Measurements from ENCODE around the gene HNRNPUL2.
A peak's percentile ranks its signal among the peaks of the same experiment; 100 is the strongest.
"Not testable (repeated sequence)": the region's sequence is repeated elsewhere in the genome, so short reads cannot be mapped to it uniquely, and the experiment has no call there.

Gene HNRNPUL2

DNA sequence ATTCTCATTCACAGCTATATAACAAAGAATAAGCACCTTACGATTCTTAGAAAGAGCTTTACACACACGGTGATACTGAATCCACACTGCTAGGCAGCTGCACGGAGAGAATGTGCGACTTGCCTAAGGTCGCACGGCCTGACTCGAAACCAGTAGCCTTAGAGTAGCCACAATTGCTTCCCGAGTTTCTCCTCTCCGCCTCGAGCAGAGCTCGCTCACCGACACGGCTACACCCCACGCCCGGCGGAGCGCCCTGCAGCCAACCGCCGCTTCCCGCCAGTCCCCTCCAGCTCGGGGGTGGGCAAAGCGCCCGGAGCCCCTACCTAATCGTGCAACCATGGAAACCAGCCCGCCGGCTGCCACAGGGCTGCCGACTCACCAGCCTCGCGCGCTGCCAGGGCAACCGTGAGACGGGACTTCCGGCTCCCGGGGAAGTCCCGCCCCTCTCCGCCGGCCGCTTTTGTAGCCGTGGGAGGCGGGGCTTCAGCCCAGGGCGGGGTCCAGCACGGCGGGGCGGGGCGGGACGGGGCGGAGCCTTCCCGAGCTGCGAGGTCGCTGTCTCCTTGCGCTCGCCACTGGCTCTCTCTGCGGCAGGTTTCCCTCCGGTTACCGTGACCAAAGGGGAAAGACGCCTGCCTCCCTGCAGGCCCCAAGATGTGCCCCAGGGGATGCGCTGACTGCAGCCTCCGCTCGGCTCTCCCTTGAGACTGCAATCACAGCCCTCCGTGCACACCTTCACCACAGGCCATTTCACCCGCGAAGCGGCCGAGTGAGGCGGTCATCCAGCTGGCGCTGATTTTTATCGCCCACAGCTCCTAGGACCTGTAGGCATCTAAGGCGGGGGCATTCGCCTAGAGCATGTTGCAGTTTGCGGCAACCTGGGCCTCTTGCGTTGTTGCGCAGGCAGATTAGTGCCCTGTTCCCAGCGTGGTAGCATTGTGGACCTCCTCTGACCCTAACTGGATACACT lies 21.1 kb downstream of the HNRNPUL2 start:
- DNase-seq (ENCODE audit: insufficient read length, low spot score): peak; percentile 88
- FAIRE-seq: no peak

- DNase-seq (ENCODE audit: insufficient read length, low spot score) (no peak), FAIRE-seq (no peak)
Measured at GRCh38 chr11:62705413-62705812, 21.8 kb downstream of the HNRNPUL2 start.

DNA sequence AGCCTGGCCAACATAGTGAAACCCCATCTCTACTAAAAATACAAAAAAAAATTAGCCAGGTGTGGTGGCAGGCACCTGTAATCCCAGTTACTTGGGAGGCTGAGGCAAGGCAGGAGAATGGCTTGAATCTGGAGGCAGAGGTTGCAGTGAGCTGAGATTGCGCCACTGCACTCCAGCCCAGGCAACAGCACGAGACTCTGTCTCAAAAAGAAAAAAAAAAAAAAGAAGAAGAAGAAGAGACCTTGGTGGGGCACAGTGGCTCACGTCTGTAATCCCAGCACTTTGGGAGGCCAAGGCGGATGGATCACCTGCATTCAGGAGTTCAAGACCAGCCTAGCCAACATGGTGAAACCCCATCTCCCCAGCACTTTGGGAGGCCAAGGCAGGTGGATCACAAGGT lies 23.3 kb downstream of the HNRNPUL2 start:
- FAIRE-seq; DNase-seq (ENCODE audit: insufficient read length, low spot score): not testable (repeated sequence)

DNA sequence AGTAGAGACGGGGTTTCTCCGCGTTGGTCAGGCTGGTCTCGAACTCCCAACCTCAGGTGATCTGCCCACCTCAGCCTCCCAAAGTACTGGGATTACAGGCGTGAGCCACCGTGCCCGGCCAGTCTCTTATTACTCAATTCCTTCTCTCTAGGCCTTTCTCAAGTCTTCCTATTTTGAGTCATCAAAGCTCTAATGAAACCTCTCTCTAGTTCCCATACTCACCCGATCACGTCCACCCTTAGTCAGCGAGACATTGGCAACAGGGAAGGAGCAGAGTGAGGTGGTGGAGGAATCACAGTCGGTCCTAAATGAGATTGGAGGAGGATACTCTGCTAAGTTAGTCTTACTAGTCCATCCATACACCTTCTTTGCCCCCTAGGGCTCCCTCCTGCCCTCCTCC lies 25.0 kb downstream of the HNRNPUL2 start:
- FAIRE-seq: no peak
- DNase-seq (ENCODE audit: insufficient read length, low spot score): no peak

GRCh38 chr11:62694455-62695167 lies 32.6 kb downstream of the HNRNPUL2 start:
- DNase-seq (ENCODE audit: insufficient read length, low spot score) (no peak), FAIRE-seq (no peak)

GRCh38 chr11:62693624-62694023 lies 33.6 kb downstream of the HNRNPUL2 start:
- DNase-seq (ENCODE audit: insufficient read length, low spot score); FAIRE-seq: not testable (repeated sequence)

DNA sequence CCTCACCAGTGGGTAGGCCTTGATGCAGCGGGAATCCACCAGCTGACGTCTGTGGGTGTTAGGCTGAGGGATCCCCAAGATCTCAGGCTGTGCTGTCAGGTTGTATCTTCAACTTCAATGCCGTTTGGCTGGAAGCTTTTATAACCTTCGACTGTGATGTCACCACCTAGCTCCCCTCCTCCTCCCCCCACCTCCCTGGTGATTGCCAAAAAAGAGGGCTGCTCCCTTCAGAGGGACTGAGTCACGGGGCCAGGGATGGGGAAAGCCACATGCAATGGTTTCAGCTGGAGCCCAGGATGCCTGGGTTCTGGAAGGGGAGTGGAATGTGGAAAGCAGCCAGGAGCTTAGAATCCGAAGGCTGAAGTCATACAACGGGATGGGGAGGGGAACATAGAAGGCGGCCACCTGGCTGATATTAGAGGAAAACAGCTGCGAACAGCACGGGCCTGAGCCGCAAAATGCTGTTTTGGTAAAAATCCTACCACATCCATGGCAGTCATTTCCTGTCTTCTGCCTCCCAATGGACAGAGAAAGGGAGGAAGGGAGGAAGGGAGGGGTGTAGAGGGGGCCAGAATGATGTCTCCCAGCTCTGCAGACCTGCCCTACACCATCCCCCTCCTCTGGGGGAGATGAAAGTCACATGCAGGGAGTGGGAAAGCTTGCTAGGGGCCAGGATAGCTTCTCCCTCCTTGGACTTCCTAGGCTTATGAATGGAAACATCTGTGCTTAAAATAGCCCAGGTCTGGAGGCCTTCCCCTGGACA lies 37.7 kb downstream of the HNRNPUL2 start, which contains the start of gene LRRN4CL:
Gene LRRN4CL (minus strand): TSS at position 110 of the 763 bp plus-strand sequence. CDS start 1,022 bp downstream, outside the sequence.
- FAIRE-seq (no peak), DNase-seq (ENCODE audit: insufficient read length, low spot score) (no peak)

GRCh38 chr11:62688491-62688890 lies 38.8 kb downstream of the HNRNPUL2 start:
- DNase-seq (ENCODE audit: insufficient read length, low spot score) (no peak), FAIRE-seq (no peak)

DNA sequence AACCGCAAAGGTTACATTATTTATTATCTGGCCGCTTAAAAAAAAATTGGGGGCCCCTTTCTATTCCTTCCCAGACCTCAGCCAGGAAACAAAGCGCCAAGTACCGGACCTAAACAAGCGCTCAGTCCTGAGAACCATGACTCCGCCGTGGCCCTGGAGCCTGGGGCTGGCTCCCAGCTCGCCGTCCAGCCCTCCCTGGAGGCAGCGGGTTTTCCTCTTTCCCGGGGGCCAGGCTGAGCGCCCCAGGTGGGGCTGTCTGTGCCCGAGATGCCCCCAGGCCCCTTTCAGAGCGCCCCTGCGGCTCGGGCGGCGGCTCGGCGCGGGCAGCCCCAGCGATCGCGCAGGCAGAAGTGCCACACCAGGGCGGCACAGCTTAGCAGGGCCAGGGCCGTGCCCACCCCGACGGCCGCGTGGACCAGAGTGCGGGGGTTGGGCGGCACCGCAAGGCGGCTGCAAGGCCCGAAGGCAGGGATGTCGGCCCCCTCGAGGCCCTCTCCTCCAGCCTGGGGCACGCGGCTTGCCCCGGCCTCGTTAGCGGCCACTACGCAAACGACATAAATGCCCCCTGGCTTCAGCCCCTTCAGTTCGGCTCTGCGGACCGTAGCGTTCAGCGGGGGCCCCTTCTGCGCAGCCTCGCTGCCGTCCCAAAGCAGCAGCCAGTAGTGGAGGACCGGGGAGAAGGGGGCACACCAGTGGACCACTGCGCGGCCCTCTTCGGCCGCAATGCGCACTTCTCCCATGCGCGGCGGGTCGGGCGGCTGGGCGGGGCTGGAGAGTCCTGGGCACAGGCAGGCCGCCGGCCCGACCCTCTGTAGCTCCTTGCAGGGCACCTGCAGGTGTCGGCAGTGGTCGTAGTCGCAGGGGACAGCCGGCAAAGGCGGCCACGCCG lies 39.5 kb downstream of the HNRNPUL2 start:
- DNase-seq (ENCODE audit: insufficient read length, low spot score): no peak
- FAIRE-seq: no peak

DNA sequence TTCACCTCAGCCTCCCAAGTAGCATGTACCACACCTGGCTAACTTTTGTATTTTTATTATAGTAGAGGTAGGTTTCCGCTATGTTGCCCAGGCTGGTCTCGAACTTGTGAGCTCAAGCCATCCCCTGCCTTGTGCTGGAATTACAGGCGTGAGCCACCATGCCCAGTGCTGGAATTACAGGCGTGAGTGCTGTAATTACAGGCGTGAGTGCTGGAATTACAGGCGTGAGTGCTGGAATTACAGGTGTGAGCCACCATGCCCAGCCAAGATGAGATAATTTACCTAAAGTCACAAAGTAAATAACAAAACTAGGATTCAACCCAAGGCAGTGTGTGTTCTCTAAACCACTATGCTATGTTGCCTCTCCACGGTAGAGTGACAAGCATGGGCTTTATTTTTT lies 44.7 kb downstream of the HNRNPUL2 start:
- no peak for FAIRE-seq
- no peak for DNase-seq (ENCODE audit: insufficient read length, low spot score)

- DNase-seq (ENCODE audit: insufficient read length, low spot score) (peak; percentile 76), FAIRE-seq (no peak)
Measured at GRCh38 chr11:62680825-62681240, 46.4 kb downstream of the HNRNPUL2 start.

GRCh38 chr11:62678770-62679696 lies 48.2 kb downstream of the HNRNPUL2 start, which contains the start of gene UBXN1:
UBXN1 (minus strand) TSS chr11:62679073; CDS start chr11:62678923, 150 bp downstream.
- FAIRE-seq (no peak), DNase-seq (ENCODE audit: insufficient read length, low spot score) (peak; percentile 88)

DNA sequence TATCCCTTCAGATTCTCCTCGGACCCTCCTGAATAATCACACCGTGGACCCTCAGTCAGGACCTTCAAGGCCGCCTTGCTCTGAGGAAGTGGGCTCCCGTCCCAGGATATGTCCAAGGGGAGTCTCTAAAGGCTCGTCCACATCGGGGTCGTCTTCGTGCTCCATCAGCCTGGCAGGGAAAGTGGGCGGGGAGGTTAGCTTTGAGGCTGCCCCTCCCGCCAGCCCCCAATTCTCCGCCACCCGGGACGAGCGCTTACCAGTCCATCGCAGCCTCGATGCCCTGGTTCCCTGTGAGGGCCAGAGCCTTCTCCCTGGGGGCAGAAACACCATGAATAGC lies 48.9 kb downstream of the HNRNPUL2 start:
- DNase-seq (ENCODE audit: insufficient read length, low spot score) (no peak), FAIRE-seq (no peak)

- FAIRE-seq (no peak), DNase-seq (ENCODE audit: insufficient read length, low spot score) (no peak)
Measured at GRCh38 chr11:62677714-62678113, 49.5 kb downstream of the HNRNPUL2 start.

GRCh38 chr11:62677156-62677555 lies 50.1 kb downstream of the HNRNPUL2 start:
- DNase-seq (ENCODE audit: insufficient read length, low spot score) (no peak), FAIRE-seq (no peak)

DNA sequence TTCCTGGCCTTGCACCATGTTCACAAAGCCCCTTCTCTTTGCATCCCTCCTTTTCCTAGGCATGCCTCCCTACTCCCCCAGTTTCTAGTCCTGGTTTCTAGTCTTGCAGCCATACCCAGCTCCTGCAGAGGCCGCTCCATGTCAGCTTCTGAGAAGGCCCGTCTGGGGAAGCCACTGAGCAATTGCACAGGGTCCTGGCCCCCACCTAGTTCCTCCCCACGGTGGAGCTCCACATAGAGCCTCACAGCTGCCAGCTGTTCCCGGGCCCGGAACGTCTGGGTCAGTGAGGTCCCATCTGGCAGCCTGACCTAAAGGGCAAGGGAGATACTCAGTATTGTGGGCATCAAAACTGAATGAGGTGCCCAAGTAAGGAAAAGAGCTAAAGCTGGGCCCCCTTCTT lies 50.6 kb downstream of the HNRNPUL2 start:
- no peak for FAIRE-seq
- DNase-seq (ENCODE audit: insufficient read length, low spot score): no peak

DNA sequence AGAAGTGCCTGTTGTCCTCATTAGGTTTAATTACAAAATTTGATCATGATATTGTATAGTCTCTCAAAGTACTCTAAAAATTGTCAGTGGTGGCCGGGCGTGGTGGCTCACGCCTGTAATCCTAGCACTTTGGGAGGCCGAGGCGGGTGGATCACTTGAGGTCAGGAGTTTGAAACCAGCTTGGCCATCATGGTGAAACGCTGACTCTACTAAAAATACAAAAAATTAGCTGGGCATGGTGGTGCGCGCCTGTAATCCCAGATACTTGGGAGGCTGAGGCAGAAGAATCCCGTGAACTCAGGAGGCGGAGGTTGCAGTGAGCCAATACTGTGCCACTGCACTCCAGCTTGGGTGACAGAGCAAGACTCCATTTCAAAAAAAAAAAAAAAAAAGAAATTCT lies 51.8 kb downstream of the HNRNPUL2 start:
- not testable (repeated sequence) for FAIRE-seq; DNase-seq (ENCODE audit: insufficient read length, low spot score)

- no peak for DNase-seq (ENCODE audit: insufficient read length, low spot score)
Measured at GRCh38 chr11:62673196-62673525, 54.1 kb downstream of the HNRNPUL2 start.

More at GRCh38 chr11:62673196-62673525, 54.1 kb downstream of the HNRNPUL2 start:
- FAIRE-seq: no peak

All from HTR-8/SVneo (cell line).